Suprapubic skin (tissue), 4 donors: Measurements from ENCODE around the gene PCBP3.

Experiments used
- EP300 ChIP-seq: sonication (generic); formaldehyde crosslinking; IDR thresholded peaks from one replicate; pipeline ENCODE4 v1.6.1; 2017; ENCODE audit warnings: antibody characterized with exemption
- POLR2AphosphoS5 ChIP-seq, 3 donors: sonication (generic); formaldehyde crosslinking; IDR thresholded peaks; one replicate each; pipeline ENCODE4 v1.6.1; 2017; ENCODE audit warnings: antibody characterized with exemption in 3 of 3

DNA sequence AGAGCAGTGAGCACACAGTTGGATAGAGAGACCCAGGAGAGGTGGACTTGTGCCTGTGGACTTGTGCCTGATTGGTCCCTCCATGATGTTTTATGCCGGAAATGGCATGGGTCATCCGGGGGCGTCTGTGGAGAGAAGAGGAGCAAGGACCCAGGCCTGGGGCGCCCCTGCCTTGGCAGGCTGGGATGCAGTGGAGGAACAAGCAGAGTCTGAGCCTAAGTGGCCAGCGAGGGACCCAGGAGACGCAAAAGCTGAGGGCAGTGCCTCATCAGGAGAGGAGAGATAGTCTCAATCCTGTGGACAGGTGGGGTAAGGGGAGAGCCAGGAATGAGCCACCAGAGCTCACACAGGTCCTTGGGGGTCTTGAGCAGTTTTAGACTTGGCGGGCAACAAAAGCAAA lies 146.9 kb downstream of the PCBP3 start:
- no peak for TF ChIP-seq POLR2AphosphoS5 (IDR thresholded peaks at IDR 0.05)
- TF ChIP-seq EP300, result no peak
